HFF-Myc (cell line): ENCODE data around the gene GOLGA6A.

ENCODE experiments used
- DNase-seq: peaks from one replicate; pipeline ENCODE4 v3.0.0-alpha.2; 2011; ENCODE audit warnings: low read depth; ENCODE audit errors: extremely low read depth
- H3K4me3 ChIP-seq: replicated peaks from 2 replicates; pipeline ENCODE4 v1.5.1; 2011; ENCODE audit warnings: low read depth, mild to moderate bottlenecking, control low read depth, low read length
- TF ChIP-seq, protein P1 (sequence below): IDR thresholded peaks from 2 replicates; pipeline ENCODE4 v1.5.1; 2012; ENCODE audit warnings: mild to moderate bottlenecking, low read depth, low read length, control low read depth; ENCODE audit errors: missing control alignments

GOLGA6A gene

DNA sequence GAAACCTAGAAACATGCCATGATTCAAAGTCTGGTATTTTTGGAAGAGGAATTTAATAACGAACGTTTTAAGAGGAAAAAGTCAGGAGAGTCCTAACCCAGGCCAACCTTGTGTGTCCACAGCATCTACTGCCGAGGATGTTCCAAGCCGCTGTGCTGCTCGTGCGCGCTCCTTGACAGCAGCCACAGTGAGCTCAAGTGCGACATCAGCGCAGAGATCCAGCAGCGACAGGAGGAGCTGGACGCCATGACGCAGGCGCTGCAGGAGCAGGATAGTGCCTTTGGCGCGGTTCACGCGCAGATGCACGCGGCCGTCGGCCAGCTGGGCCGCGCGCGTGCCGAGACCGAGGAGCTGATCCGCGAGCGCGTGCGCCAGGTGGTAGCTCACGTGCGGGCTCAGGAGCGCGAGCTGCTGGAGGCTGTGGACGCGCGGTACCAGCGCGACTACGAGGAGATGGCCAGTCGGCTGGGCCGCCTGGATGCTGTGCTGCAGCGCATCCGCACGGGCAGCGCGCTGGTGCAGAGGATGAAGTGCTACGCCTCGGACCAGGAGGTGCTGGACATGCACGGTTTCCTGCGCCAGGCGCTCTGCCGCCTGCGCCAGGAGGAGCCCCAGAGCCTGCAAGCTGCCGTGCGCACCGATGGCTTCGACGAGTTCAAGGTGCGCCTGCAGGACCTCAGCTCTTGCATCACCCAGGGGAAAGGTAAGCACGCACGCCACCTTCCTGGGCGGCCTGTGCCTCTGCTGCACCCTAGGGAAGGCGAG, 59.5 kb downstream of the GOLGA6A start:
- no peak overlapping the region for H3K4me3 ChIP-seq
- TF ChIP-seq, protein P1, sequence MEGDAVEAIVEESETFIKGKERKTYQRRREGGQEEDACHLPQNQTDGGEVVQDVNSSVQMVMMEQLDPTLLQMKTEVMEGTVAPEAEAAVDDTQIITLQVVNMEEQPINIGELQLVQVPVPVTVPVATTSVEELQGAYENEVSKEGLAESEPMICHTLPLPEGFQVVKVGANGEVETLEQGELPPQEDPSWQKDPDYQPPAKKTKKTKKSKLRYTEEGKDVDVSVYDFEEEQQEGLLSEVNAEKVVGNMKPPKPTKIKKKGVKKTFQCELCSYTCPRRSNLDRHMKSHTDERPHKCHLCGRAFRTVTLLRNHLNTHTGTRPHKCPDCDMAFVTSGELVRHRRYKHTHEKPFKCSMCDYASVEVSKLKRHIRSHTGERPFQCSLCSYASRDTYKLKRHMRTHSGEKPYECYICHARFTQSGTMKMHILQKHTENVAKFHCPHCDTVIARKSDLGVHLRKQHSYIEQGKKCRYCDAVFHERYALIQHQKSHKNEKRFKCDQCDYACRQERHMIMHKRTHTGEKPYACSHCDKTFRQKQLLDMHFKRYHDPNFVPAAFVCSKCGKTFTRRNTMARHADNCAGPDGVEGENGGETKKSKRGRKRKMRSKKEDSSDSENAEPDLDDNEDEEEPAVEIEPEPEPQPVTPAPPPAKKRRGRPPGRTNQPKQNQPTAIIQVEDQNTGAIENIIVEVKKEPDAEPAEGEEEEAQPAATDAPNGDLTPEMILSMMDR = no peak
- DNase-seq = no peak
